Colon (tissue), 2 donors: ENCODE measurements around the gene MS4A5.

Source experiments
- FAIRE-seq: peaks from 2 replicates; lab custom pipeline; 2012; peaks lifted over from hg19 to GRCh38; lab: Jason Lieb, UNC
- donor health status: control.
- donor health status: control.

Gene MS4A5

DNA sequence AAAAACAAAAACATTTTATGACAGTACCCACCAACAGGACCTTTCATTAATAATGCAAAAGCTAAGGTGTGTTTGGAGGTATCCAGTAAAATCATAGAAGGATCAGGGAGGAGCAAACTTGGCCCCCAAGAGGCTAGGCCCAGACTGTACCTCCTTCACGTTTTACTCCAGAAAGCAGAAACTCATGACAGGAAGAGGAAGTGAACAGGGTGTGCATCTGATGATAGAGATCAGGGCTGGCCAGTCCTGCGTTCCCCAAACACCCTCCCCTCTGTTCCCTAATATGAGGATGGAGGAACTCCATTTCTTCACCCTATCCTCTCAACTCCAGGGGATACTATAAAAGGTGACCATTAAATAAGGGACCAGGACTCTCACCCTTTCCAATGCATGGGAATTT, 53.0 kb downstream of the MS4A5 start:
- no peak for FAIRE-seq

DNA sequence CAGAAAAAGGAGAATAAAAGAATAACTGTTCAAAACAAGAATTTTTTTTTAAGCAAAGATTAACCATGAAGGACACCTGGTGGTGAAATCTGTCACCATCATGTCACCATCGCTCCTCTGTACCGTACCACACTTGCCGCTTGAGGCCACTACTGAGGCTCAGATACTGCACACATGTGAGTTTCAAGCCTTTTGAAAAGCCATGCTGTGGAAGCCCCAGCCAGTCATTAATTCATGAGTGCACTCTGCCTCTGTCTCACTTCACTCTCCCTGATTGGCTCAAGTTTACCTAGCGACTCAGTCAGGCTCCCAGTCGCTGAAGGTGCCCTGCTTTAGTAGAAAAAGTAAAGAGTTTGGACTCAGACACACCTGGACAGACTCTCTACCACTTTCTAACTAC, 56.6 kb downstream of the MS4A5 start:
- FAIRE-seq, result no peak

DNA sequence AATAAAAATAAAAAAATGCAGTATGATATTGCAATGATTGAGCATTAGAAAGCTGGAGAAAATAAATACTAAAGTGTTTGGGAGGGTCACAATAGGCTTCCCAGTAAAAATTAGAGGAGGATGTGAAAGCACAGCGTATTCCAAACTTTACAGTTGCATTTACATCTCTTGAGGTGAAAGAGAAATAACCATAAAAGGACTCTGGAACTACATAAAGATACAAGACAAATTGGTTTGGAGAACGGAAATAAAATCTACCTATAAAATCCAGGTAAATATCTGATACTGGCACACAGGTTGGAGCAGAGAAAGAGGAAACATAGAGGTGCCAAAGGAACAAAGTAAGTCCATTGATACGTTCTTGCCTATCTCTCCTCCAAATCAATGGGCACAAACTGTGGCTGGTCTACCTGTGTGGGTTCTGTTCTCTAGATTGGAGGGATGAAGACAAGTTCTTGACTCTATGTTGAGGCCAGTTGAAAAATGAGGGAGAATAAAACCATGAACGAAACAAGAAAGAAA, 63.2 kb downstream of the MS4A5 start, which contains the start of gene MS4A12:
TSS of gene MS4A12 (plus strand) at position 291 of the 522 bp plus-strand sequence. CDS start 4,541 bp downstream, outside the sequence.
- no peak for FAIRE-seq

DNA sequence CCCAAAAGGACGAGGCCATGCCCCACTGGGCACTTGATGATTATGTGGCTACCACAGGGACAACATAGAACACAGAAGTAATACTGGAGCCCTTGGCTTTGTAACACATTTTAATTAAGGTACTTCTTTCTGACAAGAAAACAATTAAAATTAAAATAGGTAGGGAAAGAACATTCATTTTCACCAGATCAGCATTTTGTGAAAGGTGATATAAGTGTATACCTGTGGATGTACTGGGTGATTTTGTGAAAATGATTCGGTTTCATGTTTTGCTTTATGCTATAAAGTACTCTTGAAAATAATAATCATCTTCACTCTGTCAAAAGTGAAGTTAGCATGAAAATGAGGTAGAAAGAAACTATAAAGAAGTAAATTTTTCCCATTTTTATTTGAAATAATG, 64.1 kb downstream of the MS4A5 start:
- no peak for FAIRE-seq
